HG03432 (cell line): ENCODE measurements around the gene FCAR.
"Not testable (repeated sequence)": the region's sequence is repeated elsewhere in the genome, so short reads cannot be mapped to it uniquely, and the experiment has no call there.

ENCODE experiments used
- ATAC-seq: cut with Tn5 transposase; IDR thresholded peaks from one replicate; pipeline ENCODE4 v1.9.1; 2021; ENCODE audit warnings: mild to moderate bottlenecking, moderate library complexity; ENCODE audit not compliant: unreplicated experiment

Gene FCAR

GRCh38 chr19:54873990-54874389 is at the start of gene FCAR:
Gene FCAR, plus strand, starts transcription at chr19:54874235. Its CDS starts 55 bp downstream, at chr19:54874290.
- no peak for ATAC-seq

- ATAC-seq = not testable (repeated sequence)
These were observed 49.6 kb upstream of the FCAR start for GRCh38 chr19:54824416-54824815.

- ATAC-seq = not testable (repeated sequence)
These were observed 48.7 kb upstream of the FCAR start for GRCh38 chr19:54825326-54825725.

GRCh38 chr19:54828064-54828463 is 46.0 kb upstream of the FCAR start:
- not testable (repeated sequence) for ATAC-seq

- ATAC-seq = not testable (repeated sequence)
These were observed 41.5 kb upstream of the FCAR start, which contains the start of gene KIR2DS4 for GRCh38 chr19:54832496-54832895. Gene KIR2DS4, plus strand, starts transcription at chr19:54832676.

GRCh38 chr19:54835126-54835525 is 38.9 kb upstream of the FCAR start:
- not testable (repeated sequence) for ATAC-seq

- ATAC-seq = not testable (repeated sequence)
These were observed 36.5 kb upstream of the FCAR start for GRCh38 chr19:54837522-54837921.

- ATAC-seq = not testable (repeated sequence)
These were observed 30.9 kb upstream of the FCAR start for GRCh38 chr19:54843171-54843570.

GRCh38 chr19:54850061-54850640 is 23.9 kb upstream of the FCAR start, which contains the start of gene KIR3DL2:
Gene KIR3DL2, plus strand, starts transcription at chr19:54850443. Its CDS starts 33 bp downstream, at chr19:54850476.
- ATAC-seq = not testable (repeated sequence)

GRCh38 chr19:54850930-54851329 is 23.1 kb upstream of the FCAR start:
- ATAC-seq = no peak

GRCh38 chr19:54851353-54851752 is 22.7 kb upstream of the FCAR start:
- no peak for ATAC-seq

GRCh38 chr19:54855241-54855640 is 18.8 kb upstream of the FCAR start:
- ATAC-seq = not testable (repeated sequence)

GRCh38 chr19:54858476-54858875 is 15.6 kb upstream of the FCAR start:
- not testable (repeated sequence) for ATAC-seq

GRCh38 chr19:54859421-54859820 is 14.6 kb upstream of the FCAR start:
- not testable (repeated sequence) for ATAC-seq

GRCh38 chr19:54863459-54863858 is 10.6 kb upstream of the FCAR start:
- ATAC-seq = not testable (repeated sequence)

GRCh38 chr19:54871696-54872095 is 2.3 kb upstream of the FCAR start:
- ATAC-seq = no peak

GRCh38 chr19:54875506-54875905 is 1.5 kb downstream of the FCAR start:
- no peak for ATAC-seq

GRCh38 chr19:54877471-54877870 is 3.4 kb downstream of the FCAR start:
- no peak for ATAC-seq

GRCh38 chr19:54881884-54882283 is 7.8 kb downstream of the FCAR start:
- ATAC-seq = no peak

GRCh38 chr19:54882758-54883157 is 8.7 kb downstream of the FCAR start:
- ATAC-seq = no peak

- no peak for ATAC-seq
These were observed 9.2 kb downstream of the FCAR start for GRCh38 chr19:54883228-54883627.

- no peak for ATAC-seq
These were observed 14.2 kb downstream of the FCAR start for GRCh38 chr19:54888239-54888638.

GRCh38 chr19:54889566-54889965 is 15.5 kb downstream of the FCAR start:
- ATAC-seq = no peak
